HG02973 (cell line): ENCODE measurements around the gene CNGA2.

Experiments
- ATAC-seq: cut with Tn5 transposase; IDR thresholded peaks from one replicate; pipeline ENCODE4 v1.9.1; 2021; ENCODE audit warnings: moderate library complexity; ENCODE audit not compliant: unreplicated experiment

Gene CNGA2

GRCh38 chrX:151746502-151746901 lies 12.0 kb downstream of the CNGA2 start:
- ATAC-seq = no peak

DNA sequence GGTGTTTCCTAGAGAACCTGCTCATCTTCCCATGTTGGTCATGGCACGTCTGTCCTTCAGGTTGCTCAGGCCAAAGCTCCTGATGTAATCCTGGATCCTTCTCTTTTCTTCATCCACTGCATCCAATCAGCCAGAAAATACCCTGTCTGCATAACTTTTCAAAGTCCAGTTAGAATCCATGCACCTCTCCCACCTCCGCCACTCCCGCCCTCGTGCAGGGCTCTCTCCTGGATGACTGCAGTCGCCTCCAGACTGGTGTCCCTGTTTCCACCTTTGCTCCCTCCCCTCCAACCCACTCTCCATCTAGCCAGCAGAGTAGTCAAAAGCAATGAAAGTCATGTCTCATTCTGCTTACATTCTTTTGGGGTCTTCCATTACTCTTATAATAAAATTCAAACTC lies 16.0 kb downstream of the CNGA2 start:
- ATAC-seq = no peak

GRCh38 chrX:151752847-151753246 lies 18.3 kb downstream of the CNGA2 start:
- no peak for ATAC-seq

GRCh38 chrX:151753313-151754046 lies 18.9 kb downstream of the CNGA2 start:
- ATAC-seq = peak; percentile 78

DNA sequence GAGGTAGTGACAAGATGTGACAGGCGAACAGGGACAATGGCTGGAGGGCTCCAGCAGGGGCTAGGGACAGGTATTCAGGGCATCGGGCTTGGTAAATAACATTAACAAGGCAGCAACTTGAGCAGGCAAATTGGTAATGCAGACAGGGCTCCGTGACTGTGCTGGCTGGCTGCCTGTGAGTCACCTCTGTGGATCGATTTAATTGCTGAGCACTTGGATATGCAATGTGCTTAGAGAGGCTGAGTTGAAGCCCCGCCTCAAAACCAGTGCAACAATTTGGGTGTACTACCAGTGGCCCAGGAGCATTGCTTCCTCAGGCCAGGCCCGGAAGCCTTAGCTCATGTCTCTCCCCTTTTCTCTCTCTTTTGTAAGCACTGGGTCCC lies 19.5 kb downstream of the CNGA2 start:
- no peak for ATAC-seq

GRCh38 chrX:151754641-151755215 lies 20.2 kb downstream of the CNGA2 start:
- no peak for ATAC-seq

DNA sequence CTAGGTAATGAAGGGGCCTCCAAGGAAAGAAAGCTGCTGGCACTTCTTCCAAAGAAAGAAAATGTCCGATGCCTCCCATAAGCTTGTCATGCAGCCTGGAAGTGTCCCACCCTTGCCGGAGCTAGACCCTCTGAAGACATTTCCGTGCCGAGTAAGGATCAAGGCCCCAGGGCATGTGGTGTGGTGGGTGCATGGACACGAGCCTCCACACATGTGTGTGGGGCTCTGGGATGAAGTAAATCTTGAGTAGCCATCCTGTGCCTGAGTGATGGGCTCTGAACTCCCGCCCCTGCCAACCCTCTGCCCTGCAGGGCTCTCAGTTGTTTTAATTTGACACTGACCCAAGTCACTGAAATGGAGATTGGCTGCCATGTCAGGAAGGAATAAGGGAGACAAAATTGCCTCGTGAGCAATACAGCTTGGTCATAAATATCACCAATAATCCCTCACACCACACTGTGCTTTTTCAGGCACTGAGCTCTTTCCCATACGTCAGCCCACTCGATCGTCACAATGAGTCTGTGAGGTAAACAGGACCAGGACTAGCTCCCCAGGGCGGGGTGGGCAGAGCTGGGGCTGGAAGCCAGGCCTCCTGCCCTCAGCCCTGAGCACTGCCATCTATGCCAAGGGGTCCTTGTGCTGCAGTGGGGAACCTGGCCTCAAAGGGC lies 24.6 kb downstream of the CNGA2 start:
- ATAC-seq = no peak

- ATAC-seq = no peak
Measured at GRCh38 chrX:151762802-151763201, 28.3 kb downstream of the CNGA2 start.

DNA sequence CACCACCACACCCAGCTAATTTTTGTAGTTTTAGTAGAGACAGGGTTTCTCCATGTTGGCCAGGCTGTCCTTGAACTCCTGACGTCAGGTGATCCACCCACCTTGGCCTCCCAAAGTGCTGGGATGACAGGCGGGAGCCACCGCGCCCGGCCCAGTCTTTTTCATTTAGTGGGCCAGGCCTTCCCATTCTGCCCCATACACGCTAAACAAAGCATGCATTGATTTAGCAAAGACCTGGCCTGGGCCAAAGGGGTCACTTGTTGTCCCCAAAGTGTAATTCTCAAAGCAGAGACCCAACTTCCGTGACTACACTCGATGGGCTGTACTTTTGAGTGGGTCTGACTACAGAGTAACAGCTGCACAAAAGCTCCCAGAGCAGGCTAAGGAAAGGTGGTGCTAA lies 29.2 kb downstream of the CNGA2 start:
- no peak for ATAC-seq

DNA sequence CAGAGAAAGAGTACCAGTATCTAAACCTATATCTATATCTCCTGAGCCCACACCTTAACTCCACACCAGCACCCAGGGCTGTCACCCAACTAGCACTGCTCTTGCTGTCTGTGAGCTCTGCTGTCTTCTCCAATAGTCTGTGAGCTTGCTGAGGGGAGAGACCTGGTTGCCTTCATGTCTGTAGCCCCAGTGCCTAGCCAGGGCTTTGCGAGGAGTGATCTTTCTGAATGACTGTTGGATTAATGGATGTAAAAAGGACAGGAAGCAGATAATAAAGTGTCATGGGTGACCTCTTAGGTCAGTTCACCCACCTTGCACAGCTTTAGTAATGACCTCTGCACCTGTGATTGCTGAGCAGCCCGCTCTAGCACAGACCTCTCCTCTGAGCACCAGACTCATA lies 30.5 kb downstream of the CNGA2 start:
- no peak for ATAC-seq

DNA sequence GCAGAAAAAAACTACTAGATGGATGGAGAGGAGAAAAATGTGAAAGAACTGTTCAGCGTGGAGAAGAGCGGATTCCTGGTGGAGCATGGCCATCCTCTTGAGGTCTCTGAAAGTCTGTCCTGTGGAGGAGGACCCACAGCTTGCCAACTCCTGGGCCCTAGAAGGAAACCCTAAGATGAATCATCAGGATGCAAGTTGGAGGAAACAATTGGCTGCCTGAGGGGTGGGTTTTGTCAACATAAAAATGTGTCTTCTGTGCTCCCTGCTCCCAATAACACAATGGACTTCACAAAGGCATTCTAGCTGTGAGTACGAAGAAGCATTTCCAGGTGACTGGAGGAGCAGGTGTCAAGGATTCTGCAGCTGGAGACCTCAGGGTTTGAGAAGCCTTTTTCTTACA lies 37.2 kb downstream of the CNGA2 start:
- no peak for ATAC-seq

DNA sequence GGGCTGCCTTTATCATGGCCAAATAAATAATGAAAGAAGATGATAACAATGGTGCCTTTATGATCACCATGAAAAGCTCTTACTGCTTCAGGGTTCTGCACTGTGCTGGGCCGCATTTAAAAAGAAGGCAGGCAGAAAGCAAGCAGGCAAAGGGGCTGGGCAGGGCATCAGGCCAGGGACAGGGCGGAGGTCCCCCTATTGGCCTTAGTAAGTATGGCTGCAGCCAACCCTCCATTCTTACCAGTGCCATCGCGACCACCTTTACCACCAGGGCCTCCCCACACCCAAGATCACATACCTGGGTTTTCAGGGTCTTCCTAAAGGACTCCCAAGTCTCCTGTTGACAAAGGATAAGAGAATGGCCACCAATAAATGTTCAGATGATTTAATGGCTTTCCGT lies 38.9 kb downstream of the CNGA2 start:
- ATAC-seq = no peak

DNA sequence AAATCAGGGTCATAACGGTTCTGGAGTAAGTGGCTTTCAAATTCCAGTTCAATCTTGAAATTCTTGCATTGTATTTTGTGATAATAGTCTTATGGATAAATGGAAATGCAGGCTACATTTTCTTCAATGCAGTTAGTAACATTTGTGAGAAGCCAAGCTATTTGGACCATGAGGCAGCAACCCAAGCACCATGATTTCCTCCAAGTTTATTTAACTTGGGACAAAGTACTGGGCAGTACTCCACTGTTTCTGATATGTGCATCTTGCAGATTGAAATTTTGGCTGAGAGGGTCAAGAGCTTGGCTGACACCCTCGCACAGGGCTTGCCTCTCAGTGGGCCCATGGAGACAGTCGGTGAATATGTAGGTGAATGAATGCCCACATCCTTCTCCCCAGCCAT lies 39.9 kb downstream of the CNGA2 start:
- no peak for ATAC-seq

GRCh38 chrX:151776181-151776731 lies 41.7 kb downstream of the CNGA2 start:
- no peak for ATAC-seq

DNA sequence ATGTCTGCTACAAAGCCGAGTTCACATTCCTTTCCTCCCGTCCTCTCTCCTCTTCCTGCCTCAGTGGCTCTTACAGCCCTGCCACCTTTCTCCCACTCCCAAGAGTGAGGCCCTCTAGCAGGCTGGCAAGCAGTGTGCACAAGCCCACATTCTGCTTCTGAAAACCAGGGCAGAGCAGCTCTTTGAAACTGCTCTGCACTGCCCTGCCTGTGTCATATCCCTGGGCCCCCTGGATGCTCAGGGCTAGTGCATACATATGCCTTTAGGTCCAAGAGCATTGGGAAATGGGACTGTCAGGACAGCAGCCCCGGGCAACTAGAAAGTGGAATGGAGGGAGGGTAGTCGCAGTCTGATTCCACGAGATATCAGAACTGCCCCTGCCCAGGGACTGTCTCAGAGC lies 42.4 kb downstream of the CNGA2 start:
- no peak for ATAC-seq

GRCh38 chrX:151779258-151779657 lies 44.7 kb downstream of the CNGA2 start:
- no peak for ATAC-seq

DNA sequence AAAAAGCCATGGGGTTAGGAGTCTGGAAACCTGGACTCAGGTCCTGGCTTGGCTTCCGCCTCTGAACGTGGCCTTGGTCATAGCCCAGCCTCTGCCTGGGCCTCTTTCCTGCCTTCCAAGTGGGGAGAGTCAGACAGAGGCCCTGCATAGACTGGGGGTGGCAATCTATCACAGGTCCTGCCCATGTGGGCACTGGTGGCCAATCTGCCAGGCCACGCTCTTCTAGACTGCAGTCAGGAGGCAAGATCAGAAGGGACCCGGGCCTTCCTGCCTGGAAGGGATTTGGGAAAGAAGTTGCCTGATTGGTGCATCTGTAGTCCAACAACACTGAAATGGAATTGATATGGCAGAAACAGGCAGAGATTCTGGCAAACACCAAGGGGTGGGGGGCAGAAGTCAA lies 46.1 kb downstream of the CNGA2 start:
- no peak for ATAC-seq

DNA sequence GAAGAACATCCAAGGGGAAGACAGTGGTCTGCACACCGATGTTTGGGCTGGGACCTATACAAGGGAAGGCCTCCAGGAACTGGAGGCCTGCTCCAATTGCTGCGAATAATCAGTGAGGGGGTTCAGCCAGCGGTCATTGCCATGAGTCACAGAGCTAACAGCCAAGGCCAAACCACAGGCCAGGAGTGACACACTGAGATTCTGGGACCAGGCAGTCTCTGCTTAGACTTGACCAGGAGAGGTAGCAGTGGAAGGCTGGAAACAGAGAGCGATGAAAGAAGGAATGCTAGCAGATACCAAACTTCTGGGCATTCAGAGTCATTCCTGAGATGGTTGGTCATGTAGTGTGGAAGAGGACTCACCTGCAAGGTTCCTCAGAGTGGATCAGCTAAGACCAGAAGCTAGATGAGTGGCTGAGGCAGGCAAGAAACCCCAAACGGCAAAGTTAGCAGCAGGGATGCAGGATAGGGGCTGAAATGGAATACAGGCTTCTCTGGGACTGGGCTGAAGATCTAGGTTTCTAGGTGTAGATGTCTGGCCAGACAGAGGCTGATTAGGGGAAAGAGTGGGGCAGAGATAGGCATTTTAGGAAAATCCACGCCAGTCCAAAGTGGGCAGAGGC lies 54.7 kb downstream of the CNGA2 start:
- no peak for ATAC-seq

GRCh38 chrX:151790481-151791160 lies 56.1 kb downstream of the CNGA2 start:
- ATAC-seq = no peak

DNA sequence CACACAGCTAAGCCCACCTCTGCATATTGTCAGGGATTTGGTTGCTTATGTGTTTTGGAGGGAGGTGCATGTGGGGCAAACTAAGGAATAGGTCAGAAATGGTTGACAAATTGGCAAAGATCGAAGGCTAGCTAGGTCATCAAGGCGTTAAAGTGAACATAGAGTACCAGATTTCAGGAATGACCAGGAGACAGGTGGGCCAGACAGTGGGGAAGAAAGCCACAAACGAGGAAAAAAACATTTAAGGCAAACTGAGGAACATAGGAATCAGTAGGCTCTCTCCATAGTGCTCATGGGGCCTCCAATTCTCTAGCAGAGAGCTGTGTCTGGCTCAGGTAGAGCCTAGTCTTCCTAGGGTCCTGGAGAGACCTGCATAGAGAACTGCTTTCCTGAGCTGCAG lies 57.4 kb downstream of the CNGA2 start:
- ATAC-seq = no peak

GRCh38 chrX:151792505-151792904 lies 58.0 kb downstream of the CNGA2 start:
- ATAC-seq = no peak
